Ecto neural progenitor cell (in vitro differentiated cells): Measurements from ENCODE around the gene IGSF21.
"Not testable (repeated sequence)": the region's sequence is repeated elsewhere in the genome, so short reads cannot be mapped to it uniquely, and the experiment has no call there.

Source experiments
- DNase-seq: peaks from one replicate; pipeline ENCODE4 v3.0.0-alpha.2; 2018; ENCODE audit warnings: low spot score

Gene IGSF21

DNA sequence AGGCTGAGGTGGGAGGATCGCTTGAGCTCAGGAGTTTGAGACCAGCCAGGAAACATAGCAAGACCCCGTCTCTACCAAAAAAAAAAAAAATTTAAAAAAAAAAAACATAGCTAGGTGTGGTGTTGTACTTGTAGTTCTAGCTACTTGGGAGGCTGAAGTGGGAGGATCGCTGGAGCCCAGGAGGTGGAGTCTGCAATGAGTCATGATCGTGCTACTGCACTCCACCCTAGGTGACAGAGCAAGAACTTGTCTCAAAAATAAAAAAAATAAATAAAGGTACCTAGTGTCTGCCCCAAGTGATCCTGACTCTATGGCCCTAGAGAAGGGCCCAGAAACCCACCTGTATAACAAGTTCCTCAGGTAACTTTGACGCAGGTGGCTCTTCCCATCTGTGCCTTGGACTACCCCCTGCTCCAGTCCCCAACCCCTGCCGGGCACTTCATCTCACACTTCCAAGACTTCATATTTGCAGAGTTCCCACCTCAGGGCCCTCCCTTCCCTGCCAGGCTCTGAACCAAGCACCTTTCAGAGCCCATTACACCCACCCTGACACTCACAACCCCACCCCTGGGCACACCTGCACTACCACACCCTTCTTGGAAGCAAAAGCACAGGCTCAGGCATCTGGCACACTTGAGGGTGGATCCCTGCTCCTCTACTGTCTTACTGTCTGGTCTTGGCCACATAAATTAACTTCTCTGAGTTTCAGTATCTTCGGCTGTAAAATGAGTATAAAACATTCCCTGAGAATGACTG lies 292.9 kb downstream of the IGSF21 start:
- DNase-seq = no peak

GRCh38 chr1:18401921-18402320 lies 294.3 kb downstream of the IGSF21 start:
- DNase-seq = no peak

GRCh38 chr1:18404460-18404859 lies 296.9 kb downstream of the IGSF21 start:
- DNase-seq = no peak

- no peak for DNase-seq
These were observed 299.8 kb downstream of the IGSF21 start for GRCh38 chr1:18407166-18408045.

- DNase-seq = no peak
These were observed 301.2 kb downstream of the IGSF21 start for GRCh38 chr1:18408656-18409370.

GRCh38 chr1:18409609-18410237 lies 302.1 kb downstream of the IGSF21 start:
- DNase-seq = no peak

GRCh38 chr1:18410407-18410806 lies 302.8 kb downstream of the IGSF21 start:
- DNase-seq = no peak

- no peak for DNase-seq
These were observed 303.7 kb downstream of the IGSF21 start for GRCh38 chr1:18411321-18411720.

GRCh38 chr1:18411820-18412641 lies 304.4 kb downstream of the IGSF21 start:
- DNase-seq = no peak

GRCh38 chr1:18412882-18413353 lies 305.3 kb downstream of the IGSF21 start:
- no peak for DNase-seq

DNA sequence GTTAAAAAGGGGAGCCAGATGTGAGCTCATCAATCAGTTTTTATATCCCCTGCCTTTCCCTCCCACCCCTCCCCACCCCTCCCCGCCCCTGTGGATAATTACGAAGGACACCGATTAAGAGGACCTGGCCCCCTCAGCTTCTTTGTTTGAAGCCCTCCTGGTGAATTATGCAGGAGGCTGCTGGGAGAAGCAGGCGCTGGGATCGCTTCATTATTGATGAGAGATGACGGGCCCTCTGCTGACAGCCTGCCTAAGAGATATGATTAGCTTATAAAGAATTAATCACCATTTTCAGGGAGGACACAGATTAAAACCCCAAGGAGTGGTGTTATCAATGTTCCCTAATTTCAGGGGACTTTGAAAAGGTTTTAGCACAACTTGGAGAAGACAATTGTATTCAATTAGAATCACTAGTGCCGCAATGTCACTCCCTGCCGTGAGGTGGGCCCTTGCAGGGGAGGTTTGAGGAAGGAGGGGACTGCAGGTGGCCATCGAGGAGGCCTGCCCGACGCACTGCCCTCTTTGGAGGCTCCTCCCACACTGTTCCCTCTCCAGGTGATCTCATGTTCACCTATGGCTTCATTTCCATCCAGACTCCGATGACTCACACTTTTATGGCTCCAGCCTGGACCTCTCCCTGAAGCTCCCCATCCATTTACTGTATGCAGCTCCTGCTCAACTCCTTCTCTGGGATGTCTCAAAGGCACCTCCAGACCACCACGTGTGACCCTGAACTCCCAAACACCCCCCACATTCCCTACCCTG lies 306.1 kb downstream of the IGSF21 start:
- no peak for DNase-seq

DNA sequence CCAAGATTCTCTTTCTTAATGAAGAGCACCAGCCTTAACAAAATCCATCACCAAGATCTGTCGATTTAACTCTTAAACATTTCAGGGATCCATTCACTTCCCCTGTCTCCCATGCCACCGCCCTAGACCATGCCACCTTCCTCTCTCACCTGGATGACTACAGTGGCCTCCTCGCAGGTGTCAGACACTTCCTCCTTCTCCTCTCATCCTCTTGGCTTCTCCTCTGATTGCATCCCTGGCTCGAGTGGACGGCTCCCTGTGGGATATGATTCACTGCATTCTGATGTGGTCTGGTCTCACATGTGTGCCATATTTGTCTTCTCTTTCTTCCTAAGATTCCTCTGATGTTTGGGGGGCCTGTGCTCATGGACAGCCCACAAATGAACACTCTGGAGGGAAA lies 306.7 kb downstream of the IGSF21 start:
- no peak for DNase-seq

GRCh38 chr1:18414872-18415447 lies 307.4 kb downstream of the IGSF21 start:
- no peak for DNase-seq

DNA sequence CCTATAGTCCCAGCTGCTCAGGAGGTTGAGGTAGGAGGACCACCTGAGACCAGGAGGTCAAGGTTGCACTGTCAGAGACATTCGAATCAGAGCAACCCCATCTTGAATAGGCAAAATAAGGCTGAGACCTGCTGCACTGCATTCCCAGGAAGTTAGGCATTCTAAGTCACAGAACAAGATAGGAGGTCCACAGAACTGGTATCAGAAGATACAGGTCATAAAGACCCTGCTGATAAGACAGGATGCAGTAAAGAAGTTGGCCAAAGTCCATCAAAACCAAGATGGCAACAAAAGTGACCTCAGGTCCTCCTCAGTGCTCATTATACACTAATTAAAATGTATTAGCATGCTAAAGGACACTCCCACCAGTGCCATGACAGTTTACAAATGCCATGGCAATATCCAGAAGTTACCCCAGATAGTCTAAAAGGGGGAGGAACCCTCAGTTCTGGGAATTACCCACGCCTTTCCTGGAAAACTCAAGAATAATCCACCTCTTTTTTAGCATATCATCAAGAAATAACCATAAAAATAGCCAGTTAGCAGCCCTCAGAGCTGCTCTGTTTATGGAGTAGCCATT lies 307.9 kb downstream of the IGSF21 start:
- no peak for DNase-seq

GRCh38 chr1:18416126-18416525 lies 308.5 kb downstream of the IGSF21 start:
- DNase-seq = not testable (repeated sequence)

GRCh38 chr1:18417316-18418269 lies 310.0 kb downstream of the IGSF21 start:
- DNase-seq = no peak

DNA sequence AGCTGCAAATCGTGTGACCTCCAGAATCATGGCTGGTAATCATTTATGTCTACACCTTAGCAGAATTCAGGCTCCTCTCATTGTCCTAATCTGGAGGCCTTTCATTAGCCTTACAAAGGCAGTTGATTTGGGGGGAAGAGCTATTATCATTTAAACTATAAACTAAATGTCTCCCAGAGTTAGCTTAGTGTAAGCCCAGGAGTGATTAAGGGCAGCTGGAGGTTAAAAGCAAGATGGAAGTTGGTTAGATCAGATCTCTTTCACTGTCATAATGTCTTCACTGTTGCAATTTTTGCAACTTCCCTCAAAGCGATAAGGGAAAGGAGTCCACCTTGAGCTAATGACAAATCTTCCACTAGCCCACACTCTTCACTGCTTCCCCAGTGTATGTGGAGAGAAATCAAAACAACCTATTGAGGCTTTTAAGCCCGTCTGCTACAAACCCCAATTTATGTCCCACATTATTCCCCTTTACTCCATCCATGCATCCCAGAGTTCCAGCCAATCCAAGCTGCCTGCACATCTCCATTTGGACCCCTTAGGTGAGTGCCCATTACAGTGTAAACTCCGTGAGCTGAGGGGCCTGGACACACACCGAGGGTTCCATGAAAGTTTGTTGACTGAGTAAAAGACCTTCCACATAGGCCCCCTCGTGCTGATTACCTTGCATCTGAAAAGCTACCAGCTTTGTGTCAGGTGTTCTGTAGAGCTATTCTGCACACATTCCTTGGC lies 311.7 kb downstream of the IGSF21 start:
- no peak for DNase-seq

GRCh38 chr1:18419845-18420184 lies 312.2 kb downstream of the IGSF21 start:
- no peak for DNase-seq
